GM19193 (cell line): ENCODE results near the gene ARHGEF11.

Experiments
- POLR2A ChIP-seq: IDR thresholded peaks from 4 replicates; pipeline ENCODE4 v1.6.1; 2011; ENCODE audit not compliant: insufficient read depth, insufficient read length; ENCODE audit errors: extremely low read depth

The ARHGEF11 gene

GRCh38 chr1:156936721-156937220 is 108.8 kb downstream of the ARHGEF11 start:
- TF ChIP-seq POLR2A, result no peak

- no peak for TF ChIP-seq POLR2A
These were observed 109.4 kb downstream of the ARHGEF11 start for GRCh38 chr1:156936191-156936590.

- no peak for TF ChIP-seq POLR2A
These were observed 109.9 kb downstream of the ARHGEF11 start for GRCh38 chr1:156935505-156936128.

GRCh38 chr1:156933136-156933535 is 112.4 kb downstream of the ARHGEF11 start:
- TF ChIP-seq POLR2A, result no peak

GRCh38 chr1:156931974-156932710 is 113.4 kb downstream of the ARHGEF11 start:
- no peak for TF ChIP-seq POLR2A

- no peak for TF ChIP-seq POLR2A
These were observed 114.2 kb downstream of the ARHGEF11 start for GRCh38 chr1:156931211-156931952.

GRCh38 chr1:156930483-156930882 is 115.1 kb downstream of the ARHGEF11 start:
- TF ChIP-seq POLR2A, result no peak

GRCh38 chr1:156929596-156930238 is 115.8 kb downstream of the ARHGEF11 start:
- no peak for TF ChIP-seq POLR2A

- no peak for TF ChIP-seq POLR2A
These were observed 117.4 kb downstream of the ARHGEF11 start for GRCh38 chr1:156928043-156928602.

GRCh38 chr1:156927215-156928042 is 118.1 kb downstream of the ARHGEF11 start:
- TF ChIP-seq POLR2A, result no peak

GRCh38 chr1:156926175-156926574 is 119.4 kb downstream of the ARHGEF11 start:
- no peak for TF ChIP-seq POLR2A

GRCh38 chr1:156925154-156926010 is 120.2 kb downstream of the ARHGEF11 start:
- no peak for TF ChIP-seq POLR2A
